Gastroesophageal sphincter (tissue), 3 donors: Measurements from ENCODE around the gene EP300.

Experiments used
- POLR2A ChIP-seq, 2 donors: fragments of 450-650 bp; IDR thresholded peaks; one replicate each; pipeline ENCODE4 v1.6.1; 2017; ENCODE audit warnings: antibody characterized with exemption in 2 of 2, mild to moderate bottlenecking in 2 of 2, moderate library complexity in 1 of 2
- TF ChIP-seq, protein P1 (sequence below), 4 experiments: fragments of 200-600 bp in 2 of 4; fragments of 450-650 bp in 2 of 4; sonication (generic) in 1 of 4; IDR thresholded peaks; one replicate each; pipeline ENCODE4 v1.5.1; 2017 to 2019; ENCODE audit warnings: antibody characterized with exemption in 4 of 4, mild to moderate bottlenecking in 2 of 4, moderate library complexity in 2 of 4

DNA sequence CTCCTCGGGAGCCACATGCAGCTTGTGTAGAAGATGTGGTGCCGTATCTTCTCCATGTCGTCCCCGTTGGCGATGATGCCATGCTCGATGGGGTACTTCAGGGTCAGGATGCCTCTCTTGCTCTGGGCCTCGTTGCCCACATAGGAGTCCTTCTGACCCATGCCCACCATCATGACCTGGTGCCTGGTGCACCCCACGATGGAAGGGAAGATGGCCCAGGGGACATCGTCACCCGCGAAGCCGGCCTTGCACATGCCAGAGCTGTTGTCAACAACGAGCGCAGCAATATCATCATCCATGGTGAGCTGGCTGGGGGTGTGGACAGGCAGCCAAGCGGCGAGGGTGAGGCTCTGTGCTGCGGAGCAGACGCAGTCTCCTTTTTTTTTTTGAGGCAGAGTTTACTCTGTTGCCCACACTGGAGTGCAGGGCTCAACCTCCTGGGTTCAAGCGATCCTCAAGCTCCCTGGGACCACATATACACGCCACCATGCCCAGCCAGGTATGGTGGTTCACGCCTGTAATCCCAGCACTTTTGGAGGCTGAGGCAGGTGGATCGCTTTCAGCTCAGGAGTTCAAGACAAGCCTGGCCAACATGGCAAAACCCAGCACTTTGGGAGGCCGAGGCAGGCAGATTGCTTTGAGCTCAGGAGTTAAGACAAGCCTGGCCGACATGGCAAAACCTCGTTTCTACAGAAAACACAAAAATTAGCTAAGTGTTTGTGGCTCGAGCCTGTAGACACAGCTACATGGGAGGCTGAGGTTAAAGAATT is 17.3 kb upstream of the EP300 start:
- TF ChIP-seq POLR2A (IDR thresholded peaks at IDR 0.05): no peak
- TF ChIP-seq, protein P1, sequence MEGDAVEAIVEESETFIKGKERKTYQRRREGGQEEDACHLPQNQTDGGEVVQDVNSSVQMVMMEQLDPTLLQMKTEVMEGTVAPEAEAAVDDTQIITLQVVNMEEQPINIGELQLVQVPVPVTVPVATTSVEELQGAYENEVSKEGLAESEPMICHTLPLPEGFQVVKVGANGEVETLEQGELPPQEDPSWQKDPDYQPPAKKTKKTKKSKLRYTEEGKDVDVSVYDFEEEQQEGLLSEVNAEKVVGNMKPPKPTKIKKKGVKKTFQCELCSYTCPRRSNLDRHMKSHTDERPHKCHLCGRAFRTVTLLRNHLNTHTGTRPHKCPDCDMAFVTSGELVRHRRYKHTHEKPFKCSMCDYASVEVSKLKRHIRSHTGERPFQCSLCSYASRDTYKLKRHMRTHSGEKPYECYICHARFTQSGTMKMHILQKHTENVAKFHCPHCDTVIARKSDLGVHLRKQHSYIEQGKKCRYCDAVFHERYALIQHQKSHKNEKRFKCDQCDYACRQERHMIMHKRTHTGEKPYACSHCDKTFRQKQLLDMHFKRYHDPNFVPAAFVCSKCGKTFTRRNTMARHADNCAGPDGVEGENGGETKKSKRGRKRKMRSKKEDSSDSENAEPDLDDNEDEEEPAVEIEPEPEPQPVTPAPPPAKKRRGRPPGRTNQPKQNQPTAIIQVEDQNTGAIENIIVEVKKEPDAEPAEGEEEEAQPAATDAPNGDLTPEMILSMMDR (IDR thresholded peaks at IDR 0.05): no peak
